PFSK-1 (cell line): Measurements from ENCODE around the gene LSMEM2.

Experiments used
- FOXP2 ChIP-seq: optimal IDR thresholded peaks from 2 replicates; pipeline ENCODE3; 2011; ENCODE audit warnings: borderline replicate concordance, control low read depth, inconsistent platforms; ENCODE audit not compliant: insufficient read depth; ENCODE audit errors: extremely low read length, extremely low read depth
- POLR2AphosphoS5 ChIP-seq: IDR thresholded peaks from 2 replicates; pipeline ENCODE4 v1.6.1; 2012; ENCODE audit warnings: low read depth, mild to moderate bottlenecking, control low read depth, low read length, moderate library complexity
- REST ChIP-seq, 2 experiments: IDR thresholded peaks; 2 replicates each; pipeline versions ENCODE4 v1.6.1 to v1.8.0; 2011 to 2012; ENCODE audit warnings: low read depth in 2 of 2, low read length in 2 of 2, control low read depth in 1 of 2, inconsistent platforms in 1 of 2, mild to moderate bottlenecking in 1 of 2, moderate library complexity in 1 of 2; ENCODE audit not compliant: insufficient read depth in 1 of 2
- SIN3A ChIP-seq: IDR thresholded peaks from 2 replicates; pipeline ENCODE4 v1.6.1; 2012; ENCODE audit warnings: mild to moderate bottlenecking, low read length, moderate library complexity, borderline replicate concordance; ENCODE audit not compliant: insufficient read depth
- TAF1 ChIP-seq: IDR thresholded peaks from 2 replicates; pipeline ENCODE4 v1.6.1; 2012; ENCODE audit warnings: low read length, control low read depth, borderline replicate concordance; ENCODE audit not compliant: insufficient read depth

LSMEM2 gene

DNA sequence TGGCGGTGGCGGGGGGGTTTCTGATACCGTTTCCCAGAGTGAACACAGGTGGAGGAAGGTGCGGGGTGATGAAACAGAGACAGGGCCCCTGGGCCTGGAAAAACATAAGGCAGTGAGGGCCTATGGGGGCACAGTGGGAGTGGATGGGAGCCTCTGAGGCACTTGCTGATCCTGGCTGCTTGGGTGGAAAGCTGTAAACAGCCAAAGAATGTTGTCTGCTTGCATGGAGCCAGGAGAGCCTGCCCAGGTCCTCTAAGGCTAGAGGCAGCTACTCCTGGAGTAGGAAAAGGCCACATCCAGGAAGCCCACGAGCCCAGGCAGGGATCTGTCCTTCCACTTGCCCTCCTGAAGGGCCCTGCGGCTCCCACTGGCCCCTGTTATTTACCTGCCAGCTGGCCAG lies 12.9 kb upstream of the LSMEM2 start:
- TF ChIP-seq REST (IDR thresholded peaks at IDR 0.05; ENCODE audit: insufficient read depth in 1 of 2, low read depth in 2 of 2, low read length in 2 of 2) = no peak
- TF ChIP-seq POLR2AphosphoS5 = no peak
- TF ChIP-seq FOXP2 = no peak
- TF ChIP-seq TAF1 = no peak

DNA sequence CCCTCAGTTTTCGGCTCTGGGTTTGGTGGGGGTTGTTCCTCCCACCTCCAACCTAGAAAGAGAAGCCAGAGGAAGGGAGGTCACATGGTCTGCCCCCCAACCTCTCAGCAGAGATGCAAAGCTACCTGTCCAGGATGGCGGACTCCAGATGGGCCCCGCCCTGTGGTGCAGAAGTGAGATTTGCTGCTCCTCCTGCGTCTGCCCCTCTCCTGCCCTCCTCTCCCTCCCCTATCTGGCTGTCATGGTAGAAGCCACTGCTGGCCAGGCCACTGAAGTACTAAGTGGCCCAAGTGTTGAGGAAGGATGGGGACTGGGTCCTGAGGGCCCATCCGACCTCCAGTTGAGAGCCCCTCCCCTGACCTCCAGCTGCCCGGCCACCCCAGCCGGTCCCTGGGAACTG lies 12.1 kb upstream of the LSMEM2 start:
- TF ChIP-seq POLR2AphosphoS5 (no peak), TAF1 (no peak), REST (IDR thresholded peaks at IDR 0.05; ENCODE audit: insufficient read depth in 1 of 2, low read depth in 2 of 2, low read length in 2 of 2) (no peak), SIN3A (no peak)

DNA sequence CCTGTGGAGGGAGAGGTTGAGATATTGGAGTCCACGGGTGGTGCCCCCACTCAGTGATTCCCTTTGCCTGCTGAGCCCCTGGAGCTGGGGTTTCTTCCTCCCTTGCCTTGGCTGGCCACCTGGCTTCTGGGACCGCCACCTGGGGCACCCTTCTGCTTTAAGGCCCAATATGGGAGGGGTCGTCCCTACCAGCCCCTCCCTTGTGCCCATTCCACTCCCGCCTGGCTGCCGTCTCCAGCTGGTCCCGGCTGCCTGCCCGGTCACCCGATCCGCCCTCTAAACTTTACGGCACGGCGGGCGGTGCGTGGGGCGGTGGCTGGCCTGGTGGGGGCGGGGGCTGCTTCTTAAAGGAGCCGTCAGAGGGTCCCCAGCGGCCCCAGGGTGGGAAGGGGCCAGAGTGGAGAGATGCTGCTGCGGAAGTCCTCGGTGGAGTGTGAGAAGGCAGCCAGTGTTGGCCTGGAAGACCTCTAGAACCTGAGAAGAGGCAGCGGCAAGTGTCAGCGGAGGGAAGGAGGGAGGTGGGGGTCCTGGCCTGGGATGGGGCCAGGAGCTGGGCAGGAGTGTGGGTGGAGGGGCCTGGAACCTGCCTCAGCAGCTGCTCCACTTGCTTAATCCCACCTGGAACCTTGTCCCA lies 11.5 kb upstream of the LSMEM2 start:
- no peak for TF ChIP-seq TAF1
- no peak for TF ChIP-seq FOXP2
- TF ChIP-seq SIN3A = no peak

GRCh38 chr3:50268276-50268675 lies 10.6 kb upstream of the LSMEM2 start:
- TF ChIP-seq TAF1 (no peak), POLR2AphosphoS5 (no peak), SIN3A (no peak), REST (IDR thresholded peaks at IDR 0.05; ENCODE audit: insufficient read depth in 1 of 2, low read depth in 2 of 2, low read length in 2 of 2) (no peak)

- TF ChIP-seq POLR2AphosphoS5 (no peak), TAF1 (no peak), SIN3A (no peak), FOXP2 (no peak)
These were observed 10.0 kb upstream of the LSMEM2 start, which contains the start of gene SEMA3B for GRCh38 chr3:50268703-50269451. SEMA3B (plus strand) TSS chr3:50269147; CDS start chr3:50269241, 94 bp downstream.

GRCh38 chr3:50269460-50269859 lies 9.4 kb upstream of the LSMEM2 start:
- TF ChIP-seq POLR2AphosphoS5 (no peak), REST (IDR thresholded peaks at IDR 0.05; ENCODE audit: insufficient read depth in 1 of 2, low read depth in 2 of 2, low read length in 2 of 2) (no peak), TAF1 (no peak), FOXP2 (no peak), SIN3A (no peak)
